ENCODE measurements around the gene ITPKC. TPM values are rescaled to one million over a fixed set of nuclear protein-coding genes. Genes with fewer than 3 reads are reported as not detected.

ITPKC gene
- total and polyA plus RNA-seq, 2 of the 13 experiments (the other 11 are each of a cell fraction or from before 2014, with no cell fraction given): 6.9 to 11.2 TPM

DNA sequence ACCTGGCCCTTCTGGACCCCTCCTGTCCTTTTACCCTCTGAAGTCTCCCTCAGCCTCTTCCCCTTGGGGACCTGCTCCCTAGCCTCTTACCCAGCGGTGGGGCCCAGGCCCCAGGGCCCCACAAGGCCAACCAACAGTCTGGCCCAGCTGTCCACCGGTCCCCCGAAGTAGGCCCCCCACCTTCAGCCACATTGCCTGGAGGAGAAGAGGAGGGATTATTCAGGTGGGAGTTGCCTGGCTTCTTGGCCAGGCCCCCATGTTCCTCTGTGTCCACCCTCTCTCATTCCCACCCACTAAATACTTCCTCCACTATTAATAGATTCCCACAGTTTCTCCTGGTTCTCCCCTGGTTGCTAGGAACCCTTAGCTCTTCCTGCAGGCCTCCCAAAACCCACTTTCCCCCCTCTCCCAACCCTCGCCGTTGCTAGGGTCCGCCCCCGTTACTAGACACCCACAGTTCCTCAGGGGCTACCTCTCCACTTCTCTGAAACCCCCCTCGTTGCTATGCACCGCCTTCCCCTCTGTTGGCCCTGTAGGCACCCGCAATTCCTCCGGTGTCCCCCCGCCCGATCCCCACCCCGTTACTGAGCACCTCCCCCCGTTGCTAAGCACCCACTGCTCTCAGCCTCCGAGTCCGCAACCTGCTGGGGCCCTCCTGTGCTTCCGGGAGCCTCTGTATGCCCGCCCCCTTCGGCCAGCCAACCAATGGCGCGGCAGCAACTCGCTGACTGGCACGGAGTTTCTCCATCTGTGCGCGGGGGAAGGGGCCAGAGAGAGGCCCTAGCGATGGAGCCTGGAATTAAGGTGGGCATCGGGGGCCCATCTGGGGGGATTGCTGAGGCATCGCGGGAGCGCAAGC, 2.2 kb upstream of the ITPKC start (continued):
- TF ChIP-seq, protein P1, sequence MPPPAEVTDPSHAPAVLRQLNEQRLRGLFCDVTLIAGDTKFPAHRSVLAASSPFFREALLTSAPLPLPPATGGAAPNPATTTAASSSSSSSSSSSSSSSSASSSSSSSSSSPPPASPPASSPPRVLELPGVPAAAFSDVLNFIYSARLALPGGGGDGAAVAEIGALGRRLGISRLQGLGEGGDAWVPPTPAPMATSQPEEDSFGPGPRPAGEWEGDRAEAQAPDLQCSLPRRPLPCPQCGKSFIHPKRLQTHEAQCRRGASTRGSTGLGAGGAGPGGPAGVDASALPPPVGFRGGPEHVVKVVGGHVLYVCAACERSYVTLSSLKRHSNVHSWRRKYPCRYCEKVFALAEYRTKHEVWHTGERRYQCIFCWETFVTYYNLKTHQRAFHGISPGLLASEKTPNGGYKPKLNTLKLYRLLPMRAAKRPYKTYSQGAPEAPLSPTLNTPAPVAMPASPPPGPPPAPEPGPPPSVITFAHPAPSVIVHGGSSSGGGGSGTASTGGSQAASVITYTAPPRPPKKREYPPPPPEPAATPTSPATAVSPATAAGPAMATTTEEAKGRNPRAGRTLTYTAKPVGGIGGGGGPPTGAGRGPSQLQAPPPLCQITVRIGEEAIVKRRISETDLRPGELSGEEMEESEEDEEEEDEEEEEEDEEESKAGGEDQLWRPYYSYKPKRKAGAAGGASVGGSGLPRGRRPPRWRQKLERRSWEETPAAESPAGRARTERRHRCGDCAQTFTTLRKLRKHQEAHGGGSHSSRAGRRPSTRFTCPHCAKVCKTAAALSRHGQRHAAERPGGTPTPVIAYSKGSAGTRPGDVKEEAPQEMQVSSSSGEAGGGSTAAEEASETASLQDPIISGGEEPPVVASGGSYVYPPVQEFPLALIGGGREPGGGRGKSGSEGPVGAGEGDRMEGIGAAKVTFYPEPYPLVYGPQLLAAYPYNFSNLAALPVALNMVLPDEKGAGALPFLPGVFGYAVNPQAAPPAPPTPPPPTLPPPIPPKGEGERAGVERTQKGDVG (CRISPR knock-in tag; IDR thresholded peaks at IDR 0.05; ENCODE audit: borderline replicate concordance): 0 out of 2 replicates have a peak, but pooled peaks have one; percentile 32
- TF ChIP-seq, protein P2, sequence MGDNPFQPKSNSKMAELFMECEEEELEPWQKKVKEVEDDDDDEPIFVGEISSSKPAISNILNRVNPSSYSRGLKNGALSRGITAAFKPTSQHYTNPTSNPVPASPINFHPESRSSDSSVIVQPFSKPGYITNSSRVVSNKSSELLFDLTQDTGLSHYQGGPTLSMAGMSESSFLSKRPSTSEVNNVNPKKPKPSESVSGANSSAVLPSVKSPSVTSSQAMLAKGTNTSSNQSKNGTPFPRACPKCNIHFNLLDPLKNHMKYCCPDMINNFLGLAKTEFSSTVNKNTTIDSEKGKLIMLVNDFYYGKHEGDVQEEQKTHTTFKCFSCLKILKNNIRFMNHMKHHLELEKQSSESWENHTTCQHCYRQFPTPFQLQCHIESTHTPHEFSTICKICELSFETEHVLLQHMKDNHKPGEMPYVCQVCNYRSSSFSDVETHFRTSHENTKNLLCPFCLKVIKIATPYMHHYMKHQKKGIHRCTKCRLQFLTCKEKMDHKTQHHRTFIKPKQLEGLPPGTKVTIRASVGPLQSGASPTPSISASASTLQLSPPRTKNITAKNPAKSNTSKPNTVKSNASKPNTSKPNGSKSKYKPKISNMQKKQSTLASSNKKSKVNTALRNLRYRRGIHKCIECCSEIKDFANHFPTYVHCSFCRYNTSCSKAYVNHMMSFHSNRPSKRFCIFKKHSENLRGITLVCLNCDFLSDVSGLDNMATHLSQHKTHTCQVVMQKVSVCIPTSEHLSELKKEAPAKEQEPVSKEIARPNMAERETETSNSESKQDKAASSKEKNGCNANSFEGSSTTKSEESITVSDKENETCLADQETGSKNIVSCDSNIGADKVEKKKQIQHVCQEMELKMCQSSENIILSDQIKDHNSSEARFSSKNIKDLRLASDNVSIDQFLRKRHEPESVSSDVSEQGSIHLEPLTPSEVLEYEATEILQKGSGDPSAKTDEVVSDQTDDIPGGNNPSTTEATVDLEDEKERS (CRISPR knock-in tag; IDR thresholded peaks at IDR 0.05): no peak
- TF ChIP-seq ZKSCAN1 (IDR thresholded peaks at IDR 0.05; ENCODE audit: low read length): no peak

All from HepG2 (cell line).